ENCODE results near the gene DNASE1.

Gene DNASE1

DNA sequence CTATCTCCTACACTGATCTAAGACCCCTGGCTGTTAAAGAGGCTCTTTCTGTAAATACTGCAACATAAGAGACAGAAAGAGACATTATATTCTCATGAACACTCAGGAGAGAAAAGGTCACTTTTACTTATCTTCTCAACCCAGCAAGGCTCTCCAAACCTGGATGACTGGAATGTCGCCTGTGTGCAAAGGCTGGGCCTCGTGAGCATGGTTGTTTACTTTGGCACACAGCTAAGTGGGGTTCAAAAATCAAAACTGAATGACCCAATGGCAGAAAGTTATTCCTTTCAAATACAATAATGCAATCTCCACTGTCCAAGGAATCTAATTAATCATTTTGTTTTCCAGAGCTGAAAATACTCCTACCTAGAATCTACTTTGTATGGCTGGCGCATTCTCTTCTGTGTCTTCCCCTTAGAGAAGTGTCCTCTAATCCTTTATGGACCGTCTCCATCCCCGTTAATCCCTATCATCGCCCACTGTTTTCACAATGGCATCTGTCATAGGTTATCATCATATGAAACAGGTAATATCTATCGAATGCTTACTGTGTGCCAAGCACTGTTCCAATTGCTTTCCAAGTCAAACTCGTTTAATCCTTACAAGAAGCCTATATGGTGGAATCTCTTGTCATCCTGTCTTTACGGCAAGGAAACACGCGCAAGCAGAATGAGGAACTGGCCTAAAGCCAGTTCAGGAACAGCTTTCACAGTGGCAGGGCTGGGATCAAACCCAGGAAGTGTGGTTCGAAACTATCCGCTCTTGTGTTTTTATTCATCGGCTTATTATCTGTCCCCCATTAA lies 44.4 kb upstream of the DNASE1 start:
- TF ChIP-seq POLR2AphosphoS5 (IDR thresholded peaks at IDR 0.05; ENCODE audit: low read depth, low read length) (no peak), TAF1 (IDR thresholded peaks at IDR 0.05; ENCODE audit: borderline replicate concordance, insufficient read depth, low read length) (no peak), SIN3A (IDR thresholded peaks at IDR 0.05; ENCODE audit: borderline replicate concordance, insufficient read depth, low read length) (no peak), FOXP2 (optimal IDR thresholded peaks at IDR 0.05; ENCODE audit: borderline replicate concordance, extremely low read depth, extremely low read length, insufficient read depth) (no peak)
- TF ChIP-seq, protein P1, sequence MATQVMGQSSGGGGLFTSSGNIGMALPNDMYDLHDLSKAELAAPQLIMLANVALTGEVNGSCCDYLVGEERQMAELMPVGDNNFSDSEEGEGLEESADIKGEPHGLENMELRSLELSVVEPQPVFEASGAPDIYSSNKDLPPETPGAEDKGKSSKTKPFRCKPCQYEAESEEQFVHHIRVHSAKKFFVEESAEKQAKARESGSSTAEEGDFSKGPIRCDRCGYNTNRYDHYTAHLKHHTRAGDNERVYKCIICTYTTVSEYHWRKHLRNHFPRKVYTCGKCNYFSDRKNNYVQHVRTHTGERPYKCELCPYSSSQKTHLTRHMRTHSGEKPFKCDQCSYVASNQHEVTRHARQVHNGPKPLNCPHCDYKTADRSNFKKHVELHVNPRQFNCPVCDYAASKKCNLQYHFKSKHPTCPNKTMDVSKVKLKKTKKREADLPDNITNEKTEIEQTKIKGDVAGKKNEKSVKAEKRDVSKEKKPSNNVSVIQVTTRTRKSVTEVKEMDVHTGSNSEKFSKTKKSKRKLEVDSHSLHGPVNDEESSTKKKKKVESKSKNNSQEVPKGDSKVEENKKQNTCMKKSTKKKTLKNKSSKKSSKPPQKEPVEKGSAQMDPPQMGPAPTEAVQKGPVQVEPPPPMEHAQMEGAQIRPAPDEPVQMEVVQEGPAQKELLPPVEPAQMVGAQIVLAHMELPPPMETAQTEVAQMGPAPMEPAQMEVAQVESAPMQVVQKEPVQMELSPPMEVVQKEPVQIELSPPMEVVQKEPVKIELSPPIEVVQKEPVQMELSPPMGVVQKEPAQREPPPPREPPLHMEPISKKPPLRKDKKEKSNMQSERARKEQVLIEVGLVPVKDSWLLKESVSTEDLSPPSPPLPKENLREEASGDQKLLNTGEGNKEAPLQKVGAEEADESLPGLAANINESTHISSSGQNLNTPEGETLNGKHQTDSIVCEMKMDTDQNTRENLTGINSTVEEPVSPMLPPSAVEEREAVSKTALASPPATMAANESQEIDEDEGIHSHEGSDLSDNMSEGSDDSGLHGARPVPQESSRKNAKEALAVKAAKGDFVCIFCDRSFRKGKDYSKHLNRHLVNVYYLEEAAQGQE (IDR thresholded peaks at IDR 0.05; ENCODE audit: insufficient read depth in 1 of 2, low read depth in 2 of 2, low read length in 2 of 2) = no peak

- no peak for TF ChIP-seq TAF1 (IDR thresholded peaks at IDR 0.05; ENCODE audit: borderline replicate concordance, insufficient read depth, low read length)
- TF ChIP-seq, protein P1 (IDR thresholded peaks at IDR 0.05; ENCODE audit: insufficient read depth in 1 of 2, low read depth in 2 of 2, low read length in 2 of 2) = no peak
Observed at GRCh38 chr16:3610698-3611145, 43.8 kb upstream of the DNASE1 start.

- TF ChIP-seq POLR2AphosphoS5 (IDR thresholded peaks at IDR 0.05; ENCODE audit: low read depth, low read length) = peak; percentile 73; the same call in 1 of the 2 replicates
- TF ChIP-seq, protein P1 (IDR thresholded peaks at IDR 0.05; ENCODE audit: insufficient read depth in 1 of 2, low read depth in 2 of 2, low read length in 2 of 2) = no peak
- peak; percentile 73; the same call in 1 of the 2 replicates for TF ChIP-seq TAF1 (IDR thresholded peaks at IDR 0.05; ENCODE audit: borderline replicate concordance, insufficient read depth, low read length)
- peak; percentile 9 for TF ChIP-seq FOXP2 (optimal IDR thresholded peaks at IDR 0.05; ENCODE audit: borderline replicate concordance, extremely low read depth, extremely low read length, insufficient read depth)
- TF ChIP-seq SIN3A (IDR thresholded peaks at IDR 0.05; ENCODE audit: borderline replicate concordance, insufficient read depth, low read length) = peak; percentile 22; the same call in 1 of the 2 replicates
Observed at GRCh38 chr16:3611146-3611975, 43.1 kb upstream of the DNASE1 start, which contains the start of gene SLX4. TSS of gene SLX4 (minus strand) at chr16:3611606. CDS start at chr16:3608964, 2,642 bp downstream.

DNA sequence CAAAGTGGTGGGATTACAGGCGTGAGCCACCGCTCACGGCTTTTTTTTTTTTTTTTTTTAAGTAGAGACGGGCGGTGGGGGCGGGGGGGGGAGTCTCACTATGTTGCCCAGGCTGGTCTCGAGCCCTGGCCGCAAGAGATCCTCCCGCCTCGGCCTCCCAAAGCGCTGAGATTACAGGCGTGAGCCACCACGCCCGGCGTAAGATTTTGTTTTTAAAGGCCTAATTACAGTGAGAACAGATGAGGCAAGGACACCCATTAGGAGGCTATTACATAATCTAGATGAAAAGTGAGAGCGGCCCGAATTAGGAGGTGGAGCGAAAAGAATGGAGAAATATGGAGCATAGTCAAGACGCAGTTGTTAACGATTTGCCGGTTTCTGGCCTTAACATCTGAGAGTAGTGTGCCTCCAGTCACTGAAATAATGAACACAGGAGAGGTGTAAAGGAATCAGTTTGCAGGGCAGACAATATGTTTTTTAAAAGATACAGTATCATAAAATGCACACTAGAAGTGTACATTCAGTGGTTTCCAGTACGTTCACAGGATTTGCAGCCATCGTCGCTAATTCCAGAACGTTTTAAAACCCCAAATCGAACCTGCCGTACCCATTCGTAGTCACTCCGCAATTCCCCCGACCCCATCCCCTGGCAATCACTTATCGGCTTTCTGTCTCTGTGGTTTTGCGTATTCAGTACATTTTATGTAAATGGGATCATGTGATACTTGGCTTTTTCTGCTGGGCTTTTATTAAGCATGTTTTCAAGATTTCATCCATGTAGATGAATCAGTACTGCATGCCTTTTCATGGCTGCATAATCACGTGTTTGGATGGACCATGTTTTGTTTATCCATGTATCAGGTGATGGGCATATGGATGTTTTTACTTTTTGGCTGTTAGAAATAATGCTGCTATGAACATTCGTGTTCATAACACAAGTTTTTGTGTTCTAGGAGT lies 41.7 kb upstream of the DNASE1 start:
- TF ChIP-seq TAF1 (IDR thresholded peaks at IDR 0.05; ENCODE audit: borderline replicate concordance, insufficient read depth, low read length) (no peak), POLR2AphosphoS5 (IDR thresholded peaks at IDR 0.05; ENCODE audit: low read depth, low read length) (no peak), SIN3A (IDR thresholded peaks at IDR 0.05; ENCODE audit: borderline replicate concordance, insufficient read depth, low read length) (no peak), FOXP2 (optimal IDR thresholded peaks at IDR 0.05; ENCODE audit: borderline replicate concordance, extremely low read depth, extremely low read length, insufficient read depth) (no peak)
- TF ChIP-seq, protein P1 (IDR thresholded peaks at IDR 0.05; ENCODE audit: insufficient read depth in 1 of 2, low read depth in 2 of 2, low read length in 2 of 2) = no peak
